Activated B cell treated with CpG ODN at 0.5 μM for 24 hours (primary cell): ENCODE results near the gene ABCC9. TPM values are rescaled to one million over a fixed set of nuclear protein-coding genes. Genes with fewer than 3 reads are reported as not detected.
"Not testable (repeated sequence)": the region's sequence is repeated elsewhere in the genome, so short reads cannot be mapped to it uniquely, and the experiment has no call there.

Experiments used
- ATAC-seq: fragments of 200-7000 bp; cut with Tn5 transposase; one replicate; pipeline ENCODE4 v1.10.0; 2021; ENCODE audit warnings: low read depth, mild to moderate bottlenecking, moderate library complexity
- CTCF ChIA-PET: fragments of 350-600 bp; sonication (Branson Sonifier 250); formaldehyde crosslinking; loops from one replicate; lab custom pipeline; 2021; ENCODE audit warnings: antibody characterized with exemption; lab: Charles Lee
- POLR2A ChIA-PET: fragments of 350-600 bp; sonication (Branson Sonifier 250); formaldehyde crosslinking; loops from one replicate; lab custom pipeline; 2021; ENCODE audit warnings: antibody characterized with exemption; lab: Charles Lee
- DNase-seq: peaks from one replicate; pipeline ENCODE4 v3.0.0; 2022
- H3K27ac Mint-ChIP-seq: one replicate; pipeline ENCODE4 v1.8.0; 2020; ENCODE audit warnings: mixed read lengths
- H3K27me3 Mint-ChIP-seq: one replicate; pipeline ENCODE4 v1.8.0; 2021; ENCODE audit warnings: mixed read lengths
- H3K36me3 Mint-ChIP-seq: one replicate; pipeline ENCODE4 v1.8.0; 2021; ENCODE audit warnings: low read depth, mixed read lengths
- H3K4me1 Mint-ChIP-seq: one replicate; pipeline ENCODE4 v1.8.0; 2021; ENCODE audit warnings: mixed read lengths
- H3K4me3 Mint-ChIP-seq: one replicate; pipeline ENCODE4 v1.8.0; 2020; ENCODE audit warnings: mild to moderate bottlenecking, mixed read lengths
- H3K9me3 Mint-ChIP-seq: one replicate; pipeline ENCODE4 v1.8.0; 2020; ENCODE audit warnings: mixed read lengths
- intact Hi-C: fragments of 100-400 bp; cut with micrococcal nuclease; formaldehyde crosslinking; loops from one replicate; pipeline ENCODE4 v1.15.1; 2024
- total RNA-seq: library from RNA; stranded (reverse); gene quantifications from 2 replicates; pipeline ENCODE4 v1.2.3, GENCODE V29; 2022
- TF ChIP-seq, protein P1 (sequence below): fragments of 200-600 bp; IDR thresholded peaks from one replicate; pipeline ENCODE4 v1.8.0; 2022; ENCODE audit warnings: antibody characterized with exemption, mild to moderate bottlenecking

ABCC9 gene
- total RNA-seq, 1 donor from 2014 or later: not detected

DNA sequence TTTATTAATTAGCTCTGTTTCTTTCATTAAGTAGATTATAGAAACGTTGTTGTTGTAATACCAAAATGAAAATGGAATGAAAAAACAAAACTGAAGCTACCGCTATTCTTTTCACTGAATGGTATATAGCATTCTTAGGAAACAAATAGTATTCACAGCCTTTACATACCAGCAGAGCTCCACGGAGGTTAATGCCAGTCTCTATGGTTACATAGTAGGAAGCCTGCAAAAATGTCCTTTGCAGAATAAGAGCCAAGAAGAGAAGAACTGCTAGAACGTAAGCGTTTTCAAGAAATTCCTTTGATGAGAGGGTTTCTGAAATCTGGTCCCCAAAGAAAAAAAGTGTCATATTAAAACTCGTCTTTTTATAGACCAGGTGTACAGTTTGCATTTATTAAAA is 30.6 kb downstream of the ABCC9 start:
- H3K4me3 Mint-ChIP-seq: no peak overlapping the region
- H3K27me3 Mint-ChIP-seq: no peaks in the 10 kb centered on the region
- no peaks in the 10 kb centered on the region for H3K9me3 Mint-ChIP-seq
- no peaks in the 10 kb centered on the region for H3K36me3 Mint-ChIP-seq
- TF ChIP-seq, protein P1, sequence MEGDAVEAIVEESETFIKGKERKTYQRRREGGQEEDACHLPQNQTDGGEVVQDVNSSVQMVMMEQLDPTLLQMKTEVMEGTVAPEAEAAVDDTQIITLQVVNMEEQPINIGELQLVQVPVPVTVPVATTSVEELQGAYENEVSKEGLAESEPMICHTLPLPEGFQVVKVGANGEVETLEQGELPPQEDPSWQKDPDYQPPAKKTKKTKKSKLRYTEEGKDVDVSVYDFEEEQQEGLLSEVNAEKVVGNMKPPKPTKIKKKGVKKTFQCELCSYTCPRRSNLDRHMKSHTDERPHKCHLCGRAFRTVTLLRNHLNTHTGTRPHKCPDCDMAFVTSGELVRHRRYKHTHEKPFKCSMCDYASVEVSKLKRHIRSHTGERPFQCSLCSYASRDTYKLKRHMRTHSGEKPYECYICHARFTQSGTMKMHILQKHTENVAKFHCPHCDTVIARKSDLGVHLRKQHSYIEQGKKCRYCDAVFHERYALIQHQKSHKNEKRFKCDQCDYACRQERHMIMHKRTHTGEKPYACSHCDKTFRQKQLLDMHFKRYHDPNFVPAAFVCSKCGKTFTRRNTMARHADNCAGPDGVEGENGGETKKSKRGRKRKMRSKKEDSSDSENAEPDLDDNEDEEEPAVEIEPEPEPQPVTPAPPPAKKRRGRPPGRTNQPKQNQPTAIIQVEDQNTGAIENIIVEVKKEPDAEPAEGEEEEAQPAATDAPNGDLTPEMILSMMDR: no peak
- DNase-seq: no peak
- no peaks in the 10 kb centered on the region for H3K4me1 Mint-ChIP-seq
- no peak overlapping the region for H3K27ac Mint-ChIP-seq
- ChIA-PET CTCF (no interaction called here), POLR2A (no interaction called here)
- ATAC-seq: no peak
- intact Hi-C loops: no loop called here

DNA sequence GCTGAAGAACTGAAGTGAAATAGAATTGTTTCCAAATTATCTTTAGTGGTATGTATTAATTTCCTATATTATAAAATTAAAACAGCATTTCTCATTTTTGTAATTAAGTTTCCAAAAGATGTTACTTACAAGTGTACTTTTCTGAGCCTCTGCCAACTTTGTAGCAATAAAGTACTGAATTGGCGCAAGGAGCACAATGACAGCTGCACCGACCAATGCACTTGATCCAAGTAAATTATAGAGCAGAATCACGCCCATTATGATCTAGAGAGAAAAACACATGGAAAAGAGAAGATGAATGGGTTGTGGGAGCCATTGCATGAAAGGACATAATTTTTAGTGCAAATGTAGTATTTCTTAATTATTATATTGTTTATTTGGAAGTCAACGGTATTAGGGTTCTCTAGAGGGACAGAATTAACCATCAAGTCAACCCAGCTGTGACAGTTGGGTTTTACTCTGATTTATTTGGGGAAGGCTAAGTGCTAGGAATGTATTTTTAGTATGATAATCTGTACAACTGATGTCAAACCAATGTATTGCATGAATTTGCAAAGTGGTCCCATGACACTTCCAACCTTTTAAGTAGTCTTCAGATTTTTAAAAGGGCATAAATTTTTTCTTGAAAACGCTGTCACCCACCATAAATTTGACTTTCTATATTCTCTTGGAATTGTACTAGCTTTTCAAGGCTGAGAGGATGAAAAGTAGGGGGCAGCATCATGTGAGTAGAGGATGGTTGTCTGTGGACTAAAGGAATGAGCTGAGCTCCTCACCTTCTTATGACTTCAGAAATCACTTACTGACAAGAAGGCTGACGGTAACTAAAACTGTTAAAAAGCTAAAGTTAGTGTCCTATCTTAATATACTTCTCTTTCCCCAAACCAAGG is 33.0 kb downstream of the ABCC9 start:
- POLR2A ChIA-PET: no interaction called here
- TF ChIP-seq, protein P1: no peak
- intact Hi-C loops: no loop called here
- no peak for ATAC-seq
- CTCF ChIA-PET: no interaction called here
- no peak overlapping the region for H3K4me3 Mint-ChIP-seq
- H3K27me3 Mint-ChIP-seq: no peaks in the 10 kb centered on the region
- DNase-seq: no peak
- H3K4me1 Mint-ChIP-seq: no peaks in the 10 kb centered on the region
- H3K27ac Mint-ChIP-seq: no peak overlapping the region
- no peaks in the 10 kb centered on the region for H3K36me3 Mint-ChIP-seq
- peaks cover 3% of the 10 kb centered on the region for H3K9me3 Mint-ChIP-seq

DNA sequence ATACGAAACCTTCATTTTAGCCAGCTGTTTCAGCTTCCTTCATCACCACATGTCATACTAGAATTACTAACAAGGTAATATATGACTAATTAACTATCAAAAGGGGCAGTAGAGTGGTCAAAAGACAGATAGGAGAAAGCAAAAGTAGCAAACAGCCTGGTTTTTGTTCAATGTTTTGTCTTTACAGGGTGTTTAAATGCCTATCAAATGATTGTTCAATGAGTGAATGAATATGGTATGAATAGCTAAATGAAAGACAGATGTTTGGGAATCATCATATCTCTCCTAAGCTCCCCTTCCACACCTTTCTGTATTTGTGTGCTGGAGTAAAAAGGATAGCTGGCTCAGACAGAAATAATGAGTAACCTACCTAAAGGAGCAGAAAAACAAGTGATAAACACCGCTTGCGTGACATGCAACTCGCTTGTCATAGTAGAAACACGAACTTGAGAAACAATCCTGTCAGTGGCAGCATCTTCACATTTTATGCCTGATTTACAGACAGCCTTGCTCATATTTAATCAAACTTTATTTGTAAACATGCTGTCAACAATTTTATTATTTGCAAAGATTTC is 34.2 kb downstream of the ABCC9 start:
- ATAC-seq (no peak), DNase-seq (no peak)
- H3K4me1 Mint-ChIP-seq: no peaks in the 10 kb centered on the region
- CTCF ChIA-PET: no interaction called here
- H3K36me3 Mint-ChIP-seq: no peaks in the 10 kb centered on the region
- H3K9me3 Mint-ChIP-seq: peaks cover 4% of the 10 kb centered on the region
- intact Hi-C loops: no loop called here
- H3K27ac Mint-ChIP-seq: no peak overlapping the region
- no peaks in the 10 kb centered on the region for H3K27me3 Mint-ChIP-seq
- H3K4me3 Mint-ChIP-seq: no peak overlapping the region
- TF ChIP-seq, protein P1: no peak
- POLR2A ChIA-PET: no interaction called here

DNA sequence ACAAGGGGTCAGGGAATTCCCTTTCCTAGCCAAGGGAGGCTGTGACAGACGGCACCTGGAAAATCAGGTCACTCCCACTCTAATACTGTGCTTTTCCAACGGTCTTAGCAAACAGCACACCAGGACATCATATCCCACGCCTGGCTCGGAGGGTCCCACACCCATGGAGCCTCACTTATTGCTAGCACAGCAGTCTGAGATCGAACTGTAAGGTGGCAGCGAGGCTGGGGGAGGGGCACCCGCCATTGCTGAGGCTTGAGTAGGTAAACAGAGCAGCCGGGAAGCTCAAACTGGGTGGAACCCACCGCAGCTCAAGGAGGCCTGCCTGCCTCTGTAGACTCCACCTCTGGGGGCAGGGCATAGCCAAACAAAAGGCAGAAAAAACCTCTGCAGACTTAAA is 41.7 kb downstream of the ABCC9 start:
- DNase-seq, intact Hi-C loops, H3K27me3 Mint-ChIP-seq, H3K36me3 Mint-ChIP-seq, CTCF ChIA-PET, H3K4me3 Mint-ChIP-seq, H3K9me3 Mint-ChIP-seq, ATAC-seq, POLR2A ChIA-PET, H3K4me1 Mint-ChIP-seq, H3K27ac Mint-ChIP-seq: not testable (repeated sequence)

DNA sequence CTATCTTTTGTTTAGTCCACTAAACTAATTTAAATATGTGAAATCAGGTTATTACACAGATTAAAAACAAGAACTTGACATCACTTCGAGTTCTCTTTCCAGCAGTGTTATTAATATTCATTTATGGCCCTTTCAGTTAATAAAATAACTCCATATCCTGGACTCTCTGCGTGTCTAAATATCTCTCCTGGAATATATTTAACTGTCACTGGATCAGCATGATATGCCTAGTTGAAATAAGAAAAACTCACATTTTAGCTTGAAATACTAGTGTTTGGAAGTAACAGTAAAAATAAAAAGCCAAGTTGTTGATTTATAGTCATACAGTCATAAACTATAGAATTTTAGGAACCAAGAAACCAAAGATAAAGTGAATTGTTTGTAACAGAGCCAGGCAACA is 45.6 kb downstream of the ABCC9 start:
- H3K36me3 Mint-ChIP-seq: no peaks in the 10 kb centered on the region
- no peak for ATAC-seq
- TF ChIP-seq, protein P1: no peak

More for the DNA sequence above, 45.6 kb downstream of the ABCC9 start:
- DNase-seq: no peak
- Mint-ChIP-seq H3K27ac (no peak overlapping the region), H3K4me1 (no peaks in the 10 kb centered on the region), H3K4me3 (no peak overlapping the region), H3K27me3 (no peaks in the 10 kb centered on the region), H3K9me3 (no peaks in the 10 kb centered on the region)
- intact Hi-C loops: no loop called here
- ChIA-PET CTCF (no interaction called here), POLR2A (no interaction called here)
